ENCODE results near the gene STRIP1. TPM values are rescaled to one million over a fixed set of nuclear protein-coding genes. Genes with fewer than 3 reads are reported as not detected.

The STRIP1 gene
- total and polyA plus RNA-seq, 2 donors (not counting 3 experiments of a cell fraction or from before 2014, with no cell fraction given) = 26.2 to 42.1 TPM

DNA sequence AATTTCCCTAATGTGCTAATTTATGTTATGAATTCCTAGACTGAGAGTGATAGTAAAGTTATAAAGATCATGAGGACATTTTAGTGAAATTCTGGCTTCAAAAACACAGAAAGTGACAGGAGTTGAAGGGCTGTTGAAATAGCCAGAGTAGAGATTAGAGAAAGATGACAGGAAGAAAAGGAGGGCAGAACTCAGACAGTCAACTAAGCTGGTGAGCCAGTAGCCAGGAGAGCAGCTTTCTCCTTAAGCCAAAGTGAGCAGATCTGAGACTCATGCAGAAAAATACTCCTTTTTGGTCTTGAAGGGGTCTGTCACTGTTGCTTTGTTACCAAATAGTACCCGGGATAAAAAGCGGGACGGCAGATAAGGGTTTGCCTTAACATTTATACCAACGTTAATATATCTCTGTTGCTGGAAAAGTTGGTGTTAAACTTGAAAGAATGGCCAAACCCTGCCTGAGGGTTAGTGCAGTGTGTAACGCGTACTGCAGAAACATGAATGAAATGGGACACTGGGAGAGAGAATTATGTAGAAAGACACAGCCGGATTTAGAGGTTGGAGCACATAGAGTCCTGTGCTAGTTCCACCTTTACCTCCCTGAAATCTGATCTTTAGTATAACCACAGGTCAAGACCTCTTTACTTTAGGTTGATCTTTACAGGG lies 37.1 kb upstream of the STRIP1 start:
- Histone ChIP-seq H3K4me1 (ENCODE audit: control insufficient read depth, extremely low read depth, insufficient read depth, low read length) (peaks cover 4% of the 10 kb centered on the region), H3K9me3 (replicated peaks; ENCODE audit: control insufficient read depth, insufficient read depth, low read length) (no peaks in the 10 kb centered on the region), H3K9ac (replicated peaks; ENCODE audit: extremely low read depth, insufficient read depth, low read length) (no peak overlapping the region), H3K4me2 (ENCODE audit: insufficient read depth, low read length) (no peak overlapping the region), H3K27ac (ENCODE audit: insufficient read depth, low read depth, low read length) (no peak overlapping the region), H2AFZ (ENCODE audit: low read depth, low read length) (no peak overlapping the region), H3K9me1 (replicated peaks; ENCODE audit: control insufficient read depth, extremely low read depth, insufficient read depth, low read length) (no peaks in the 10 kb centered on the region), H3K36me3 (ENCODE audit: control insufficient read depth in 2 of 2, extremely low read depth in 1 of 2, insufficient read depth in 2 of 2, low read length in 2 of 2) (no peaks in the 10 kb centered on the region), H3K4me3 (replicated peaks in 1 of 3; ENCODE audit: insufficient read depth in 1 of 3, low read depth in 1 of 3, low read length in 3 of 3) (no peak overlapping the region), H3K27me3 (ENCODE audit: control insufficient read depth in 2 of 2, insufficient read depth in 2 of 2, low read length in 2 of 2) (no peaks in the 10 kb centered on the region), H3K79me2 (ENCODE audit: control insufficient read depth, insufficient read depth, low read length) (peaks cover 50% of the 10 kb centered on the region), H4K20me1 (replicated peaks; ENCODE audit: control insufficient read depth, extremely low read depth, insufficient read depth, low read length) (no peaks in the 10 kb centered on the region)
- no peak for FAIRE-seq
- intact Hi-C loops (cut with micrococcal nuclease) = no loop called here
- no TSS peak for BruUV-seq (replicated peaks)
- POLR2A ChIA-PET = interaction anchor here (1.1 kb wide), 1 partner anchor 169 kb away, joined by 6 read pairs; no protein-coding TSS in a partner anchor
- CTCF ChIA-PET = interaction anchor here (1.0 to 2.0 kb wide), 3 partner anchors 11 to 220 kb away, joined by 3 to 9 read pairs (median 3); partner anchors contain the start of gene AHCYL1
- dilution Hi-C loops (cut with MboI; ENCODE audit: extremely low pct_ligation_motif_present, low sequenced_read_pairs) = no loop called here
- TF ChIP-seq, protein P1, sequence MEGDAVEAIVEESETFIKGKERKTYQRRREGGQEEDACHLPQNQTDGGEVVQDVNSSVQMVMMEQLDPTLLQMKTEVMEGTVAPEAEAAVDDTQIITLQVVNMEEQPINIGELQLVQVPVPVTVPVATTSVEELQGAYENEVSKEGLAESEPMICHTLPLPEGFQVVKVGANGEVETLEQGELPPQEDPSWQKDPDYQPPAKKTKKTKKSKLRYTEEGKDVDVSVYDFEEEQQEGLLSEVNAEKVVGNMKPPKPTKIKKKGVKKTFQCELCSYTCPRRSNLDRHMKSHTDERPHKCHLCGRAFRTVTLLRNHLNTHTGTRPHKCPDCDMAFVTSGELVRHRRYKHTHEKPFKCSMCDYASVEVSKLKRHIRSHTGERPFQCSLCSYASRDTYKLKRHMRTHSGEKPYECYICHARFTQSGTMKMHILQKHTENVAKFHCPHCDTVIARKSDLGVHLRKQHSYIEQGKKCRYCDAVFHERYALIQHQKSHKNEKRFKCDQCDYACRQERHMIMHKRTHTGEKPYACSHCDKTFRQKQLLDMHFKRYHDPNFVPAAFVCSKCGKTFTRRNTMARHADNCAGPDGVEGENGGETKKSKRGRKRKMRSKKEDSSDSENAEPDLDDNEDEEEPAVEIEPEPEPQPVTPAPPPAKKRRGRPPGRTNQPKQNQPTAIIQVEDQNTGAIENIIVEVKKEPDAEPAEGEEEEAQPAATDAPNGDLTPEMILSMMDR (IDR thresholded peaks at IDR 0.05; ENCODE audit: extremely low read depth in 1 of 2, insufficient read depth in 1 of 2, low read depth in 1 of 2, low read length in 2 of 2) = no peak
- TF ChIP-seq MYC (IDR thresholded peaks at IDR 0.05; ENCODE audit: low read depth, low read length) (no peak), GATA2 (IDR thresholded peaks at IDR 0.05; ENCODE audit: insufficient read depth, insufficient read length, low read depth, low read length) (no peak), EZH2 (IDR thresholded peaks at IDR 0.05; ENCODE audit: borderline replicate concordance, low read depth, low read length, severe bottlenecking) (no peak), JUN (IDR thresholded peaks at IDR 0.05; ENCODE audit: borderline replicate concordance, insufficient read depth, insufficient read length, low read depth) (no peak), FOS (IDR thresholded peaks at IDR 0.05; ENCODE audit: borderline replicate concordance, insufficient read depth, low read length) (no peak), POLR2A (IDR thresholded peaks at IDR 0.05; ENCODE audit: low read depth, low read length) (no peak), POLR2AphosphoS5 (IDR thresholded peaks at IDR 0.05; ENCODE audit: insufficient read depth, low read depth, low read length) (no peak)
- TF ChIP-seq, protein P2, sequence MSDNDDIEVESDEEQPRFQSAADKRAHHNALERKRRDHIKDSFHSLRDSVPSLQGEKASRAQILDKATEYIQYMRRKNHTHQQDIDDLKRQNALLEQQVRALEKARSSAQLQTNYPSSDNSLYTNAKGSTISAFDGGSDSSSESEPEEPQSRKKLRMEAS (IDR thresholded peaks at IDR 0.05; ENCODE audit: insufficient read depth, insufficient read length) = no peak
- DNase-seq (ENCODE audit: low read depth, low spot score) = no peak

All from endothelial cell of umbilical vein (primary cell).